Islet of Langerhans (tissue), 1 donor: Measurements from ENCODE around the gene OR52E5.

Experiments used
- FAIRE-seq: peaks from one replicate; lab custom pipeline; 2011; peaks lifted over from hg19 to GRCh38; lab: Jason Lieb, UNC

Gene OR52E5

GRCh38 chr11:5933116-5933515 is 40.1 kb downstream of the OR52E5 start:
- no peak for FAIRE-seq

GRCh38 chr11:5937868-5938602 is 45.0 kb downstream of the OR52E5 start:
- FAIRE-seq = no peak

- FAIRE-seq = no peak
Observed at GRCh38 chr11:5938603-5938965, 45.6 kb downstream of the OR52E5 start.

GRCh38 chr11:5940748-5941147 is 47.7 kb downstream of the OR52E5 start:
- no peak for FAIRE-seq

- FAIRE-seq = no peak
Observed at GRCh38 chr11:5941951-5942350, 48.9 kb downstream of the OR52E5 start, which contains the start of gene OR56A3. Gene OR56A3, plus strand, starts transcription at chr11:5942251. Its CDS starts 5,096 bp downstream, at chr11:5947347.
